Activated T-helper 9 cell treated with anti-CD3 and anti-CD28 coated beads, Interleukin-2, amount 50 U/mL, for 16 hours (primary cell): ENCODE data around the gene TPT1.
"Not testable (repeated sequence)": the region's sequence is repeated elsewhere in the genome, so short reads cannot be mapped to it uniquely, and the experiment has no call there.

Experiments used
- DNase-seq: peaks from one replicate; pipeline ENCODE4 v3.0.0-alpha.2; 2020; ENCODE audit warnings: low read depth

Gene TPT1

DNA sequence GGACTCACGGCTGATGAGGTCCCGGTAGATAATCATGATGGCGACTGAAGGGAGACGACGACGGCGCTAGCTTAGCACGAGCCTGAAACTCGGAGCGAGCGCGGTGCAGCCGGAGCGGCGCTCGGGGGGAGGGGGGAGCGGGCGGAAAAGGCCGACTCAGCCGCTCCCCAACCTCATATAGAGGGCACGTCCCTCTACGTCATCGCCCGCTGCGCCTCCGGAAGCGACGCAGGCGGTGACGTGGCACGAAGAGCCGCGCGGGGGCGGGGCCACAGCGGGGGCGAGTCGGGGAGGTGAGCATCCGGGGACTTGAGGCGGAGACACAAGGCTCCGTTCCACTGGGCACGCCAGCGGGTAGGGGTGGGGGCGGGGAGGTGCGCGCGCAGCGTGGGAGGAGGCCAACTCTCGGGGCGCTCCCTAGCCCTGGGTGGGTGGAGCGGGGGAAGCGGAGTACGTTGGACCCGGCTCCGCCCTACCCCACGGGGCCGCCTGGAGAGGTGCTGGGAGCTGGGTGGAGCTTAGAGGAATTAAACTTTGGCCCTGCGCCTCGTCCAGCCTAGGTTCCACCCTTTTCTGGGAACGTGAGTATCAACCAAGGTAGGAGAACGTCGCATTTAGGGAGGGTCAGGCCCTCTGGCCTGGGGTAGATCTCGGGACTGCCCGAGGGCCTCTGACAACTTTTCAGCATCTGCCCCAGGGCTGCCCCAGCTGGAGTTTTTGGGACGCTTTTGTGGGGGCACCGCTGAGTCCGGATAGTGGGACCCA lies at the start of gene TPT1:
TSS of gene TPT1 (minus strand) at position 150 of the 765 bp plus-strand sequence. CDS start at position 36, 114 bp downstream.
- peak; percentile 100 for DNase-seq

DNA sequence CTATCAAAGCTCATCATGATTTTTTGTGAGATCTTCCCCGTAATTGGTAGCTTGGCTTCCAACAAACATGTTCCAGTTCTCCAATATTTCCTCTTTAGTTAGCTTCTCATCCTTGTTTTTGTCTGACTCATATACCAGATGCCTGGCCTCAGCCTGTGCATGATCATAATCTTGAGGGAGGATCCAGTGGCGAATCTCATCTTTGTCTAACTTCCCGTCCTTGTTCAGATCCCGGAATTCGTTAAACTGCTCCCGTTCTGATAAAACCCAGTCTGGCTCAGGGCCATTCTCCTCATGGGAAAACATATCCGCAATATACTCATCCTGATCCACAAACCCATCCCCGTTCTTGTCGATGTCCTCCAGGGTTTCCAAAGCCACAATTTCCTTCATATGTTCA lies 49.4 kb upstream of the TPT1 start:
- not testable (repeated sequence) for DNase-seq

DNA sequence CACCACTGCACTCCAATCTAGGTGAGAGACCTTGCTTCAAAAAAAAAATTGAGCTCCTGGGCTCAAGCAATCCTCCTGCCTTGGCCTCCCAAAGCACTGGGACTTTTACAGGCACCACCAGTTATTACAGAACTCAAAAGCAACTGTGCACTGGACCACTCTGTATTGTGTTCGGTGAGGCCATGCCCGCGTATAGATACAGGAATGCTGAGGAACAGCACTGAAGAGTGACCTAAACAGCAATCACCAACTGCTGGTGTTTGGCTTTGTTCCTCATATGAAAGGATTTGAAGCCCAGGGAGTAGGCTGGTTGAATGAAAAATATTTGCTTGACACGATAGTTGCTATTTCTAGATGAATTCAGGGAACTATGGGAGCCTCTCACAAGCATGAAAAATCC lies 47.7 kb upstream of the TPT1 start:
- DNase-seq = no peak

DNA sequence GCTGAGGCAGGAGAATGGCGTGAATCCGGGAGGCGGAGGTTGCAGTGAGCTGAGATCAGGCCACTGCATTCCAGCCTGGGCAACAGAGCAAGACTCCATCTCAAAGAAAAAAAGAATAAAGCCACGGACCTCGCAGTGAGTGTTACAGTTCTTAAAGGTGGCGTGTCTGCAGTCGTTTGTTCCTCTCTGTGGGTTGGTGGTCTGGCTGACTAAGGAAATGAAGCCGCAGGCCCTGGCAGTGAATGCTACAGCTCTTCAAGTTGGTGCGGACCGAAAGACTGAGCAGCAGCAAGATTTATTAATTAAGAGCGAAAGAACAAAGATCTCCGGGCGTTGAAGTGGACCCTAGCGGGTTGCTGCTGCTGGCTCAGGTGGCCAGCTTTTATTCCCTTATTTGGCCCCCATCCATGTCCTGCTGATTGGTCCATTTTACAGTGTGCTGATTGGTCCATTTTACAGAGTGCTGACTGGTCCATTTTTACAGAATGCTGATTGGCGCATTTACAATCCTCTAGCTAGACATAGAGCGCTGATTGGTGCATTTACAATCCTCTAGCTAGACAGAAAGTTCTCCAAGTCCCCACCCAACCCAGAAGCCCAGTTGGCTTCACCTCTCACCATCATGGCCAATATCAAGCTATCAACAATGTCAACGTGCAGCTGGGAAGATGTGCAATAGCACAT lies 46.1 kb upstream of the TPT1 start:
- not testable (repeated sequence) for DNase-seq

DNA sequence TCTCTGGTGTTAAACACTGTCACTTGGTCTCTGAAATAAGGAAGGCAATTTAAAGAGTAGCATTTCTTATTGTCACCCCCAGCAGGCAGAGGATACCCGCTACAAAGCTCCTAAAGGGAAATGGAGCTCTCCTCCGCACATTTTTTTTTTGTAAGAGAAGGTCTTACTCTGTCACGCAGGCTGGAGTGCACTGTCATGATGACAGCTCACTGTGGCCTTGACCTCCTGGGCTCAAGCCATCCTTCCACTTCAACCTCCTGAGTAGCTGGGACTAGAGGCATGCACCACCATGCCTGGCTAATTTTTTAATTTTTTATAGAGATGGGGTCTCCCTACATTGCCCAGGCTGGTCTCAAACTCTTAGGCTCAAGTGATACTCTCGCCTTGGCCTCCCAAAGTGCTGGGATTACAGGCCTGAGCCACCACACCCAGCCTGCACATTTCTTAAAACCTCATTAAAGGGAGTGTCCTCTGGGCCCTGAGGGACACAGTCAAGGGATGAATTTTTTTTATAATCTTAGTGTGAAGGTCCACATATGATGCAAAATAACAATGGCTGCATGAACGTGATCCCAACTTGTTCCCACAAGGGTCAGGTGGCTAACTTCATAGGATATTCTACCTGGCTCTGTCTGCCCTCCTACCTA lies 45.0 kb upstream of the TPT1 start:
- no peak for DNase-seq

DNA sequence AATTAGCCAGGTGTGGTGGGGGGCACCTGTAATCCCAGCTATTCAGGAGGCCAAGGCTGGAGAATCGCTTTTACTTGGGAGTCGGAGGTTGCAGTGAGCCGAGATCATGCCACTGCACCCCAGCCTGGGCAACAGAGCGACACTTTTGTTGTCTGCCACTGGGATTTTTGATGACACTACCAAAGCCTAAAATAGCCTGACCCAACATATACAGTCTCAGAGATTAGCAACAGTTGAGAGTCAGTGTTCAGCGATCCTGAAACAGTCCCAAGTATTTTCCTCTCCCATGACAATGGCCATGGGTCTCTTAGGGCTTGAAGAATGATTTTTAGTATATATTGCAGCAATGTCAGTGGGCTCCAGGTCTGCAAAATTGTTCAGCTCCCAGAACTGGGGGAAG lies 44.3 kb upstream of the TPT1 start:
- DNase-seq = no peak

DNA sequence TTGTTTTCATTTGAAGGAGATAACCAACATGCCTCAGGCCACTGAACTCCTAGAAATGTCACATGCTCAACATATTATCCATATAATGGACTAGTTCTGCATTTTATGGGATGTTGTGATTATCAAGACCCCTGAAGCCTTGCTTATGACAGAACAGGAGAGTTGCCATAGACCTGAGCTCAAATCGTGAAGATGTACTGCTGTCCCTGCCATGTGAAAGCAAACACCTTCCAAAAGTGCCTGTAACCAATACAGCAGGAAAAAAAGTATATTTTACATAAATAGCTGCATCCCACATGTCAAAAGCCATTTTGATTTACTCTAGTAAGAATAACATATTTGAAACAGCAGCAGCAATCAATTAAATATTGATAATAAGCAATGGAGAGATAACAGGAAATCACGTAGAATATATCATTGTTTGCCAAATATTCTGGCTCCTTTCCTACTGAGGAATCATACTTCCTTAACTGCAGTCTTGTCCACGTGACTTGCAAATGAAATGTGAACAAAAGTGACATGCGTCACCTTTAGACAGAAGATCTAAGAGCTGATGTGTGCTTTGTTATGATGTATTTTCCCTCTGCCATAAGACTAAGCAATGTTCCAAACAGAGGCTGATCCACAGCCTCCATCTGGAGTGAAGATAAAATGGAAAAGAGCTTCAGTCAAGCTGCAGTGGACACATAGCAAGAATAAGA lies 43.6 kb upstream of the TPT1 start:
- no peak for DNase-seq

DNA sequence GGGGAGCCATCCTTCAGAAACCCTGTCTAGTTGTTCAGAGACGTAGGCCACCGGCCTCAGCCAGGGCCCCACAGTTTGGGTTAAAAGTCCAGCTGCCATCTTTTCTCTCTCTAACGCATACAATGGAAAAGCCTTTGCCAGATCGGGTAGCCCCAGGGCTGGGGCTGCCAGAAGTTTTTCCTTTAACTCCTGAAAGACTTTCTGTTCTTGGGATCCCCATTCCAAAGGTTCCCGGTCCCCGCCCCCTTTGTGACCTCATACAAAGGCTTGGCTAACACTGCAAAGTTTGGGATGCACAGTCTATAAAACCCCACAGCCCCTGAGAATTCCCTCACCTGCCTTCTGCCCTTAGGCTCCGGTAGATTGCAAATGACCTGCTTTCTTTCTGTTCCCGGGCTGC lies 41.8 kb upstream of the TPT1 start:
- not testable (repeated sequence) for DNase-seq

DNA sequence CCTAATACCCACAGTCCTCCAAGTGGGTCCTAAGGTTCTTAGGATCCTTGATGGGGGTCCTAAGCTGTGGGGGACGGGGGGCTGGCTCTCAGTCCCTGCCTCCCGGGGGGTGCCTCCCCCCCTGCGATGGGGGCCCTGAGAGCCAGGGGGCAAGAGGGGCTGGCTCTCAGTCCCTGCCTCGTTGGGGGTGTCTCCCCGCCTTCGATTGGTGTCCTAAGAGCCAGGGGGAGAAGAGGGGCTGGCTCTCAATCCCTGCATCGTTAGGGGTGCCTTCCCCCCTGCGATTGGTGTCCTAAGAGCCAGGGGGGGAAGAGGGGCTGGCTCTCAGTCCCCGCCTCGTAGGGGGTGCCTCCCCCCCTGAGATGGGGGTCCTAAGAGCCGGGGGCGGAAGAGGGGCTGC lies 40.2 kb upstream of the TPT1 start:
- DNase-seq = no peak

DNA sequence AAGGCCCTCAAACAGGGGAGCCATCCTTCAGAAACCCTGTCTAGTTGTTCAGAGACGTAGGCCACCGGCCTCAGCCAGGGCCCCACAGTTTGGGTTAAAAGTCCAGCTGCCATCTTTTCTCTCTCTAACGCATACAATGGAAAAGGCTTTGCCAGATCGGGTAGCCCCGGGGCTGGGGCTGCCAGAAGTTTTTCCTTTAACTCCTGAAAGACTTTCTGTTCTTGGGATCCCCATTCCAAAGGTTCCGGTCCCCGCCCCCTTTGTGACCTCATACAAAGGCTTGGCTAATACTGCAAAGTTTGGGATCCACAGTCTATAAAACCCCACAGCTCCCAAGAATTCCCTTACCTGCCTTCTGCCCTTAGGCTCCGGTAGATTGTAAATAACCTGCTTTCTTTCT lies 39.7 kb upstream of the TPT1 start:
- DNase-seq = not testable (repeated sequence)

DNA sequence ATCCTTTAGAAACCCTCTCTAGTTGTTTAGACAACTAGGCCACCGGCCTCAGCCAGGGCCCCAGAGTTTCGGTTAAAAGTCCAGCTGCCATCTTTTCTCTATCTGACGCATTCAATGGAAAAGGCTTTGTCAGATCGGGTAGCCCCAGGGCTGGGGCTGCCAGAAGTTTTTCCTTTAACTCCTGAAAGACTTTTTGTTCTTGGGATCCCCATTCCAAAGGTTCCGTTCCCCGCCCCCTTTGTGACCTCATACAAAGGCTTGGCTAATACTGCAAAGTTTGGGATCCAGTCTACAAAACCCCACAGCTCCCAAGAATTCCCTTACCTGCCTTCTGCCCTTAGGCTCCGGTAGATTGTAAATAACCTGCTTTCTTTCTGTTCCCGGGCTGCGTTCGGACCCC lies 38.5 kb upstream of the TPT1 start:
- DNase-seq = not testable (repeated sequence)

DNA sequence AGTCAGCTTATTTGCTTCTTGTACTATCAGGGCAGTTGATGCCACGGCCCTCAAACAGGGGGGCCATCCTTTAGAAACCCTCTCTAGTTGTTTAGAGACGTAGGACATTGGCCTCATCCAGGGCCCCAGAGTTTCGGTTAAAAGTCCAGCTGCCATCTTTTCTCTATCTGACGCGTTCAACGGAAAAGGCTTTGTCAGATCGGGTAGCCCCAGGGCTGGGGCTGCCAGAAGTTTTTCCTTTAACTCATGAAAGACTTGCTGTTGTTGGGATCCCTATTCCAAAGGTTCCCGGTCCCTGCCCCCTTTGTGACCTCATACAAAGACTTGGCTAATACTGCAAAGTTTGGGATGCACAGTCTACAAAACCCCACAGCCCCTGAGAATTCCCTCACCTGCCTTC lies 37.8 kb upstream of the TPT1 start:
- not testable (repeated sequence) for DNase-seq

DNA sequence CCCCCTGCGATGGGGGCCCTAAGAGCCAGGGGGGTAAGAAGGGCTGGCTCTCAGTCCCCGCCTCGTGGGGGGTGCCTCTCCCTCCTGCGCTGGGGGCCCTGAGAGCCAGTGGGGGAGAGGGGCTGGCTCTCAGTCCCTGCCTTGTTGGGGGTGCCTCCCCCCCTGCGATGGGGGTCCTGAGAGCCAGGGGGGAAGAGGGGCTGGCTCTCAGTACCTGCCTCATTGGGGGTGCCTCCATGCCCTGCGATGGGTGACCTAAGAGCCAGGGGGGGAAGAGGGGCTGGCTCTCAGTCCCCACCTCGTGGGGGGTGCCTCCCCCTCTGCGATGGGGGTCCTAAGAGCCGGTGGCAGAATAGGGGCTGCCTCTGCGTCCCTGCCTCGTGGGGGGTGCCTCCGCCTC lies 36.3 kb upstream of the TPT1 start:
- DNase-seq = not testable (repeated sequence)

DNA sequence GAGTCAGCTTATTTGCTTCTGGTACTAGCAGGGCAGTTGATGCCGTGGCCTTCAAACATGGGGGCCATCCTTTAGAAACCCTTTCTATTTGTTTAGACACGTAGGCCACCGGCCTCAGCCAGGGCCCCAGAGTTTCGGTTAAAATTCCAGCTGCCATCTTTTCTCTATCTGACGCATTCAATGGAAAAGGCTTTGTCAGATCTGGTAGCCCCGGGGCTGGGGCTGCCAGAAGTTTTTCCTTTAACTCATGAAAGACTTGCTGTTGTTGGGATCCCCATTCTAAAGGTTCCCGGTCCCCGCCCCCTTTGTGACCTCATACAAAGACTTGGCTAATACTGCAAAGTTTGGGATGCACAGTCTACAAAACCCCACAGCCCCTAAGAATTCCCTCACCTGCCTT lies 35.7 kb upstream of the TPT1 start:
- DNase-seq = not testable (repeated sequence)

DNA sequence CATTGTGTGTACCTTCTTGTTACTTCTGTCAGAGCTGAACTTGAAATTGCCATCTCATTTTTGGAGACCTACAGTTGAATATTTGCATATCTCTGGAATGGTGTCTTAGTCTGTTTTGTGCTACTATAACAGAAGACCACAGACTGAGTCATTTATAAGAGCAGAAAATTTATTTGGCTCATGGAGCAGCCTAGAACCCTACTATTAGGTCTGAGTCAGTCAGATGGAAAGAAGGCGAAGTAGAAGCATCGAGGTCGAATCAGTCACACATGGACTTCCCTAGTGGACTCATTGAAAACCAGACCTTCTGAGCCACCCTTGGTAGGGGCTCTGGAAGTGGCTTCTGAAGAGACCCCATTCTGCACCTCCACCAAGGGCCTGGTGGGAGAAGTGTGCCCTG lies 33.9 kb upstream of the TPT1 start:
- DNase-seq = no peak

DNA sequence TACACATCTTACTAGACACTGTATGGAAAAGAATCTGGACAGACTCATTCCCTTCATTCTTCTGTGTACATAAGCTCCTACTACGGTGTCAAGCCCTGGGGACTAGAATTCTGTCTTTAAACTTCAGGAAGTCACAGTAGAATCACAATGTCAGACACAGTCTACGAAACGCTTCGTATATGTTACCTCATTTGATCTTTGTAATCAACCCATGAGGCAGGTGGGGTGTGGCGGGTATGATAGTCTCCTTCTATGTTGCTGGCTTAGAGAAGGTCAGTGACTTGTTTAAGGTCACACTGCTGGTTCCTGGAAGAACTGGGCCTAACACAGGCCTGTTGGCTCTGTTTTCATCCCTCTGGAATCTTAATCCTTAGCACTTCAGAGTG lies 32.2 kb upstream of the TPT1 start:
- DNase-seq = no peak

DNA sequence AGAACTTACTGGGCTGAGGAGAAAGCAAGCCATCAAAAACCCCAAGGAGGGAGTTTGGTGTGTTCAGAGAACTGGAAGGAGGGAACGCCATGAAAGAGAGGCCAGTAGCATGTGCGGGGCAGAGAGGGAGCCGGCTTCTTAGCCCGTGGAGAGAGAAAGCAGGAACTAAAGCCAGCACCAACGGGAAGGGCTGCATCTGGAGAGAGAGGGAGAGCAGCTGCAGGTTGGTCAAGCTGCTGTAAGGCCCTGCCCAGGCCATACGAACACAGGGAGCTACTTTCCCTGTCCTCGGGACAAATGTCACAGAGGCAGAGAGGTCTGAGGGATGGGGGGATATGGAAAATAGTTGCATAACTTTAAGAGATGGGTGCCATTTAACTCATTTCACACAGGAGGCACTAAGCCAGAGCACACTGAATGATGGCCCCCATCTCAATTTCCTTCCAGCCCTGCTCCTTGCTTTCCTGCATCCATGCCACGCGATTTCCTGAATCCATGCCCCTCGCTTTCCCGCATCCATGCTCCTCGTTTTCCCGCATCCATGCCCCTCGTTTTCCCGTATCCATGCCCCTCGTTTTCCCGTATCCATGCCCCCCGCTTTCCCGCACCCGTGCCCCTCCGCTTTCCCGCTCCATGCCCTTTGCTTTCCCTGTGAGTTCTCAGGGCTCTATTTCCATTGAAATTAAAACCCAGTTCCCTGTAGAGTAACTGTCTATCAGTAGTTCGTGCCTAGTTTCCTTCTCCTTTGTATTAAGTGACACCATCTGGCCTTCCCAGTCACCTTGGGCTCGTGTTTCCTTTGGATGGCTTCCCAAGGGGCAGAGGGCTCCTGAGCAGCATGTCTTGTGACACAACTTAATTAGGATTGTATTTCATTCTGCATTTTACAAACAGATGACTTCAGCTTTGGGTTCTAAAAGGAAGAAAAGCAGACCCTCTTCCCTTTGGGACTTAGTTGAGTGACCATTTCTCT lies 31.5 kb upstream of the TPT1 start:
- no peak for DNase-seq

DNA sequence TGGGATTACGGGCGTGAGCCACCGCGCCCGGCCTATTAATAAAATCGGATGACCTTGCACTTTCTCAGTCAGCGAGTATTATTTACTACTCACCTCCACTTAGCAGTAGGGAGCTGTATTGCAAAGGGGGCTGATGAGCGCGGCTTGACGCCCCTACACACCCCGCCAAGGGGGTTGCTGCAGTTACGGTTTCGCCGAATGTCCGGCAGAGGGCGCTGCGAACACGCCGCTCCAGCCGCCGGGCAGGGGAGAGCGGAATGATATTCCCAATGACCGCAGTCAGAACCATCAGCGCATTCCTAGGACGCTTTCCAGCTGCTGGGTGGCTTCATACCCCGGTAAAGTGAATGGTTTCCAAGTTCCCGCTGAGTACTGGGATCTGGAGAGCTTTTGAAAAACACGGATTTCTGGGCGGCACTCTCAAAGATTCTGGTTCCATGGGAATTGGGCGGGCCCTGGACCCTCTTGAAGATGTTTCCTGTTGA lies 30.0 kb upstream of the TPT1 start:
- DNase-seq = peak; percentile 36

DNA sequence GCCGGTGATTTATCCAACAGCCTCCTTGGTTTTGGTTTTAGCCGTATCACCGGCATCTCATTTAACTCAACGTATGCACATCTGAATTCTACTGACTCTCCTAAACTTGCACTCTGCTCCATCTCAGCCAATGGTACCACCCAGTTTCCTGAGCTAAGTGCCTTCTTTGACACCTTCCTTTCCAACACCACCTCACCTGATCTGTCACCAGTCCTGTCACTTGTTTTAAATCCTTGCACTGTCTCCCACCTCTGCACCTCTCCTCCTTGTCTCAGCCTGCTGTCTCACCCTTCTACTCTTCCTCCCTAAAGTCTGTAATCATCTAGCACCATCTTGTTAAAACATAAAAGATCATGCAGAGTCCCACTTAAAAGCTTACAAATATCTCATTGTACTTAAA lies 28.1 kb upstream of the TPT1 start:
- DNase-seq = no peak

DNA sequence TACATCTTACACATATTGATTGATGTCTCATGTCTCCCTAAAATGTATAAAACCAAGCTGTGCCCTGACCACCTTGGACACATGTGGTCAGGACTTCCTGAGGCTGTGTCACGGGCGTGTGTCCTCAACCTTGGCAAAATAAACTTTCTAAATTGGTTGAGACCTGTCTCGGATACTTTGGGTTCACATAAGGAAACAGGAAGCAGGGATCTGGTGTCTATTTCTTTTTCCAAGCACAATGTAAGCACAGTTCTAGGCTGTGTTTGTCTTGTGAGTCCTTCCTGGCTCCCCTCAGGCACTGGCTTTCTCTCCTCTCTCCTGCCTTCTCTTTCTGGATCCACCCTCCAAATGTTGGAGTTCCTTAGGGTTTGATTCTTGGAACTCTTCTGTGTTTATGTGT lies 27.6 kb upstream of the TPT1 start:
- no peak for DNase-seq

DNA sequence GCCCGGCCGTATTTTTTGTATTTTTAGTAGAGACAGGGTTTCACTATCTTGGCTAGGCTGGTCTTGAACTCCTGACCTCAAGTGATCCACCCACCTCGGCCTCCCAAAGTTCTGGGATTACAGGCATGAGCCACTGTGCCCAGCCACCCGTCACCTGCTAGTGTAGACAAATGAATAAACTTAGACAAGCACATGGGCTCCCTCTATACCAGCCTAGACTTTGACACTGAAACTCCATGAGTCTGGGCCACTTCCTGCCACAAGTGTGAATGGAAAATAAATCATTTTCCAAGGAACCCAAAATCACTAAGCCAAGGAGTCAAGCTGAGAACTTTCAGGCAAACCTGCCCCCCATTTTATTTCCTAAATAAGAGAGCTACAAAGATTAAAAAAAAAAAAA lies 27.0 kb upstream of the TPT1 start:
- no peak for DNase-seq
